HCT116 (cell line): ENCODE data around the gene ZNF254.

Experiments
- CBX3 ChIP-seq: IDR thresholded peaks from 2 replicates; pipeline ENCODE4 v1.6.1; 2012; ENCODE audit warnings: low read depth
- CEBPB ChIP-seq: IDR thresholded peaks from 2 replicates; pipeline ENCODE4 v1.6.1; 2012; ENCODE audit warnings: low read depth
- CTCF ChIP-seq, 3 experiments: fragments of 200-600 bp in 1 of 3; sonication (generic) in 1 of 3; IDR thresholded peaks in 2 of 3; conservative IDR thresholded peaks in 1 of 3; 2 replicates each; pipeline ENCODE4 v1.5.1; 2012 to 2017; ENCODE audit warnings: low read depth in 2 of 3, low read length in 2 of 3, antibody characterized with exemption in 1 of 3, borderline replicate concordance in 1 of 3, control low read depth in 1 of 3, mild to moderate bottlenecking in 1 of 3, mixed read lengths in 1 of 3, mixed run types in 1 of 3, moderate library complexity in 1 of 3; ENCODE audit not compliant: insufficient read depth in 1 of 3
- EZH2 ChIP-seq: fragments of 200-600 bp; sonication (generic); IDR thresholded peaks from 2 replicates; pipeline ENCODE4 v1.6.1; 2017; ENCODE audit warnings: antibody characterized with exemption, mixed run types
- JUND ChIP-seq: IDR thresholded peaks from 2 replicates; pipeline ENCODE4 v1.6.1; 2012
- POLR2A ChIP-seq: IDR thresholded peaks from 2 replicates; pipeline ENCODE4 v1.7.0; 2011; ENCODE audit warnings: borderline replicate concordance; ENCODE audit not compliant: insufficient read depth, insufficient read length; ENCODE audit errors: extremely low read depth
- SIN3A ChIP-seq: IDR thresholded peaks from 2 replicates; pipeline ENCODE4 v1.6.1; 2012; ENCODE audit warnings: low read depth
- SRF ChIP-seq: IDR thresholded peaks from 2 replicates; pipeline ENCODE4 v1.6.1; 2012; ENCODE audit warnings: low read depth
- YY1 ChIP-seq: IDR thresholded peaks from 2 replicates; pipeline ENCODE4 v1.6.1; 2011; ENCODE audit warnings: low read length, low read depth, moderate library complexity, mild to moderate bottlenecking; ENCODE audit not compliant: insufficient replicate concordance; ENCODE audit errors: extremely low read depth

GRCh38 chr19:24071078-24071477 is 15.9 kb upstream of the ZNF254 start:
- TF ChIP-seq CEBPB (no peak), CTCF (IDR thresholded peaks at IDR 0.05 in 2 of 3, conservative IDR thresholded peaks at IDR 0.05 in 1 of 3; ENCODE audit: borderline replicate concordance in 1 of 3, insufficient read depth in 1 of 3, low read depth in 2 of 3, low read length in 2 of 3) (no peak), POLR2A (no peak), SRF (no peak), CBX3 (no peak), SIN3A (no peak), JUND (no peak), YY1 (no peak), EZH2 (no peak)
